NOMO-1 (cell line): ENCODE measurements around the gene RPTOR.
"Not testable (repeated sequence)": the region's sequence is repeated elsewhere in the genome, so short reads cannot be mapped to it uniquely, and the experiment has no call there.

ENCODE experiments used
- DNase-seq, 2 experiments: peaks; one replicate each; lab custom pipeline; 2025; ENCODE audit not compliant: unreplicated experiment in 2 of 2; lab: John Stamatoyannopoulos, UW

RPTOR gene

GRCh38 chr17:80790981-80791742, 246.5 kb downstream of the RPTOR start:
- DNase-seq = no peak

- DNase-seq = no peak
Measured at GRCh38 chr17:80791758-80792284, 247.2 kb downstream of the RPTOR start.

GRCh38 chr17:80792373-80792781, 247.7 kb downstream of the RPTOR start:
- DNase-seq = no peak

- no peak for DNase-seq
Measured at GRCh38 chr17:80793421-80793820, 248.8 kb downstream of the RPTOR start.

- DNase-seq = no peak
Measured at GRCh38 chr17:80793851-80794267, 249.2 kb downstream of the RPTOR start.

- no peak for DNase-seq
Measured at GRCh38 chr17:80794281-80795089, 249.8 kb downstream of the RPTOR start.

GRCh38 chr17:80795090-80795580, 250.5 kb downstream of the RPTOR start:
- no peak for DNase-seq

- DNase-seq = no peak
Measured at GRCh38 chr17:80795754-80796153, 251.1 kb downstream of the RPTOR start.

- no peak for DNase-seq
Measured at GRCh38 chr17:80796430-80796861, 251.8 kb downstream of the RPTOR start.

GRCh38 chr17:80797222-80797621, 252.6 kb downstream of the RPTOR start:
- DNase-seq = not testable (repeated sequence)

- no peak for DNase-seq
Measured at GRCh38 chr17:80797741-80798594, 253.3 kb downstream of the RPTOR start.

GRCh38 chr17:80798595-80799537, 254.2 kb downstream of the RPTOR start:
- no peak for DNase-seq

- no peak for DNase-seq
Measured at GRCh38 chr17:80799538-80800480, 255.2 kb downstream of the RPTOR start.

- no peak for DNase-seq
Measured at GRCh38 chr17:80800481-80801391, 256.1 kb downstream of the RPTOR start.

GRCh38 chr17:80802626-80803450, 258.2 kb downstream of the RPTOR start:
- no peak for DNase-seq
